ENCODE data around the gene WDCP.

DNA sequence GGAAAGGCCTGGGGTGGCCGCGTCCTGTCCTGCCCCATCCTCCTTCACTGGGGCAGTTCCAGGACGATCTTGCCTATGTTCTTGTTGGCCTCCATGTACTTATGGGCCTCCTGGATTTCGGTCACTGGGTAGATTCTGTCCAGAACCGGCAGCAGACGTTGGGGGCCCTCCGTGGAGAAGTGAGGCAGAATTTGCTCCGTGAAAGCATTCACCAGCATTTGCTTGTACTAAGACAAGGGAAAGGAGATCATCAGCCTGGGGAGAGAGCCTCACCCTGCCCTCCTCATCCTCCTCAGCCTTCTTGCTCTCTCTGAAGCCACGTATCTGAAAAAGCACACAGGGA, 30.3 kb upstream of the WDCP start:
- TF ChIP-seq, protein P1, sequence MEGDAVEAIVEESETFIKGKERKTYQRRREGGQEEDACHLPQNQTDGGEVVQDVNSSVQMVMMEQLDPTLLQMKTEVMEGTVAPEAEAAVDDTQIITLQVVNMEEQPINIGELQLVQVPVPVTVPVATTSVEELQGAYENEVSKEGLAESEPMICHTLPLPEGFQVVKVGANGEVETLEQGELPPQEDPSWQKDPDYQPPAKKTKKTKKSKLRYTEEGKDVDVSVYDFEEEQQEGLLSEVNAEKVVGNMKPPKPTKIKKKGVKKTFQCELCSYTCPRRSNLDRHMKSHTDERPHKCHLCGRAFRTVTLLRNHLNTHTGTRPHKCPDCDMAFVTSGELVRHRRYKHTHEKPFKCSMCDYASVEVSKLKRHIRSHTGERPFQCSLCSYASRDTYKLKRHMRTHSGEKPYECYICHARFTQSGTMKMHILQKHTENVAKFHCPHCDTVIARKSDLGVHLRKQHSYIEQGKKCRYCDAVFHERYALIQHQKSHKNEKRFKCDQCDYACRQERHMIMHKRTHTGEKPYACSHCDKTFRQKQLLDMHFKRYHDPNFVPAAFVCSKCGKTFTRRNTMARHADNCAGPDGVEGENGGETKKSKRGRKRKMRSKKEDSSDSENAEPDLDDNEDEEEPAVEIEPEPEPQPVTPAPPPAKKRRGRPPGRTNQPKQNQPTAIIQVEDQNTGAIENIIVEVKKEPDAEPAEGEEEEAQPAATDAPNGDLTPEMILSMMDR (IDR thresholded peaks at IDR 0.05) = no peak
- TF ChIP-seq ZFX (IDR thresholded peaks at IDR 0.05; ENCODE audit: borderline replicate concordance) = no peak
